ENCODE measurements around the gene IFT57. TPM values are rescaled to one million over a fixed set of nuclear protein-coding genes. Genes with fewer than 3 reads are reported as not detected.

The IFT57 gene
- polyA plus RNA-seq, 1 donor from 2014 or later = 70.7 TPM

DNA sequence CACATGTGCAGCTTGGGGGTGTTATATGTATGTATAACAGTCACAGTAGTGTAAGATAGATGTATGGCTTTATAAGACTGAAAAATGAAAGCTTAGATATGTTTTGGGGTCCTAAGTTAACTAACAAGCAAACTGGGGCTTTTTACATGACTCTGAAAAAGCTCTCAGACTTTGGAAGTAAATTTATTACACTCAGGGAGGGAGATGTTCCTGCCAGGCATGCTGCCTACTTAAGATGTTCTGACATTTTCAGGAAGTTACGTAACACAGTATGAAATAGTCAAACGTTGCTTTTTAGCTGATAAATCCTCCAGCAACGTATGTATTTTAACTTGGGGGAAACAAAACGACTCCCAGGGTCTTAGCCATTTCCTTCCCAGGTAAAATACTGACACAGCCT, 1.7 kb upstream of the IFT57 start:
- no peaks in the 10 kb centered on the region for H4K20me1 ChIP-seq (ENCODE audit: insufficient read depth)
- TF ChIP-seq EP300 (conservative IDR thresholded peaks at IDR 0.05; ENCODE audit: poor library complexity, severe bottlenecking) (no peak), MXI1 (conservative IDR thresholded peaks at IDR 0.05; ENCODE audit: poor library complexity, severe bottlenecking) (no peak), RAD21 (conservative IDR thresholded peaks at IDR 0.05) (no peak), SMC3 (conservative IDR thresholded peaks at IDR 0.05; ENCODE audit: poor library complexity) (no peak), POLR2AphosphoS5 (IDR thresholded peaks at IDR 0.05) (no peak), EZH2 (IDR thresholded peaks at IDR 0.05; ENCODE audit: borderline replicate concordance, insufficient read depth, low read length, poor library complexity, severe bottlenecking) (no peak), TAF1 (IDR thresholded peaks at IDR 0.05; ENCODE audit: low read depth) (no peak)
- TF ChIP-seq, protein P1, sequence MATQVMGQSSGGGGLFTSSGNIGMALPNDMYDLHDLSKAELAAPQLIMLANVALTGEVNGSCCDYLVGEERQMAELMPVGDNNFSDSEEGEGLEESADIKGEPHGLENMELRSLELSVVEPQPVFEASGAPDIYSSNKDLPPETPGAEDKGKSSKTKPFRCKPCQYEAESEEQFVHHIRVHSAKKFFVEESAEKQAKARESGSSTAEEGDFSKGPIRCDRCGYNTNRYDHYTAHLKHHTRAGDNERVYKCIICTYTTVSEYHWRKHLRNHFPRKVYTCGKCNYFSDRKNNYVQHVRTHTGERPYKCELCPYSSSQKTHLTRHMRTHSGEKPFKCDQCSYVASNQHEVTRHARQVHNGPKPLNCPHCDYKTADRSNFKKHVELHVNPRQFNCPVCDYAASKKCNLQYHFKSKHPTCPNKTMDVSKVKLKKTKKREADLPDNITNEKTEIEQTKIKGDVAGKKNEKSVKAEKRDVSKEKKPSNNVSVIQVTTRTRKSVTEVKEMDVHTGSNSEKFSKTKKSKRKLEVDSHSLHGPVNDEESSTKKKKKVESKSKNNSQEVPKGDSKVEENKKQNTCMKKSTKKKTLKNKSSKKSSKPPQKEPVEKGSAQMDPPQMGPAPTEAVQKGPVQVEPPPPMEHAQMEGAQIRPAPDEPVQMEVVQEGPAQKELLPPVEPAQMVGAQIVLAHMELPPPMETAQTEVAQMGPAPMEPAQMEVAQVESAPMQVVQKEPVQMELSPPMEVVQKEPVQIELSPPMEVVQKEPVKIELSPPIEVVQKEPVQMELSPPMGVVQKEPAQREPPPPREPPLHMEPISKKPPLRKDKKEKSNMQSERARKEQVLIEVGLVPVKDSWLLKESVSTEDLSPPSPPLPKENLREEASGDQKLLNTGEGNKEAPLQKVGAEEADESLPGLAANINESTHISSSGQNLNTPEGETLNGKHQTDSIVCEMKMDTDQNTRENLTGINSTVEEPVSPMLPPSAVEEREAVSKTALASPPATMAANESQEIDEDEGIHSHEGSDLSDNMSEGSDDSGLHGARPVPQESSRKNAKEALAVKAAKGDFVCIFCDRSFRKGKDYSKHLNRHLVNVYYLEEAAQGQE (IDR thresholded peaks at IDR 0.05; ENCODE audit: borderline replicate concordance) = no peak
- TF ChIP-seq, protein P2, sequence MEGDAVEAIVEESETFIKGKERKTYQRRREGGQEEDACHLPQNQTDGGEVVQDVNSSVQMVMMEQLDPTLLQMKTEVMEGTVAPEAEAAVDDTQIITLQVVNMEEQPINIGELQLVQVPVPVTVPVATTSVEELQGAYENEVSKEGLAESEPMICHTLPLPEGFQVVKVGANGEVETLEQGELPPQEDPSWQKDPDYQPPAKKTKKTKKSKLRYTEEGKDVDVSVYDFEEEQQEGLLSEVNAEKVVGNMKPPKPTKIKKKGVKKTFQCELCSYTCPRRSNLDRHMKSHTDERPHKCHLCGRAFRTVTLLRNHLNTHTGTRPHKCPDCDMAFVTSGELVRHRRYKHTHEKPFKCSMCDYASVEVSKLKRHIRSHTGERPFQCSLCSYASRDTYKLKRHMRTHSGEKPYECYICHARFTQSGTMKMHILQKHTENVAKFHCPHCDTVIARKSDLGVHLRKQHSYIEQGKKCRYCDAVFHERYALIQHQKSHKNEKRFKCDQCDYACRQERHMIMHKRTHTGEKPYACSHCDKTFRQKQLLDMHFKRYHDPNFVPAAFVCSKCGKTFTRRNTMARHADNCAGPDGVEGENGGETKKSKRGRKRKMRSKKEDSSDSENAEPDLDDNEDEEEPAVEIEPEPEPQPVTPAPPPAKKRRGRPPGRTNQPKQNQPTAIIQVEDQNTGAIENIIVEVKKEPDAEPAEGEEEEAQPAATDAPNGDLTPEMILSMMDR (IDR thresholded peaks at IDR 0.05; ENCODE audit: poor library complexity, severe bottlenecking) = no peak
- no peak overlapping the region for H3K4me3 ChIP-seq (ENCODE audit: low read length)
- no peak overlapping the region for H3K9ac ChIP-seq (ENCODE audit: low read length)
- H3K36me3 ChIP-seq (ENCODE audit: insufficient read depth, low read length) = no peaks in the 10 kb centered on the region
- H3K9me2 ChIP-seq (ENCODE audit: insufficient read depth, low read length) = no peaks in the 10 kb centered on the region
- H3K27me3 ChIP-seq (ENCODE audit: insufficient read depth, low read depth, low read length) = no peaks in the 10 kb centered on the region
- H3K9me3 ChIP-seq (ENCODE audit: low read length) = no peaks in the 10 kb centered on the region
- peaks cover 30% of the 10 kb centered on the region for H3K79me2 ChIP-seq (replicated peaks; ENCODE audit: insufficient read depth, low read length)
- no peak overlapping the region for H3K4me2 ChIP-seq (ENCODE audit: low read length)
- no peaks in the 10 kb centered on the region for H3F3A ChIP-seq (ENCODE audit: insufficient read depth, low read length, poor library complexity, severe bottlenecking)
- no peak overlapping the region for H3K27ac ChIP-seq (ENCODE audit: low read length)
- no peak overlapping the region for H2AFZ ChIP-seq (ENCODE audit: low read depth, low read length)

DNA sequence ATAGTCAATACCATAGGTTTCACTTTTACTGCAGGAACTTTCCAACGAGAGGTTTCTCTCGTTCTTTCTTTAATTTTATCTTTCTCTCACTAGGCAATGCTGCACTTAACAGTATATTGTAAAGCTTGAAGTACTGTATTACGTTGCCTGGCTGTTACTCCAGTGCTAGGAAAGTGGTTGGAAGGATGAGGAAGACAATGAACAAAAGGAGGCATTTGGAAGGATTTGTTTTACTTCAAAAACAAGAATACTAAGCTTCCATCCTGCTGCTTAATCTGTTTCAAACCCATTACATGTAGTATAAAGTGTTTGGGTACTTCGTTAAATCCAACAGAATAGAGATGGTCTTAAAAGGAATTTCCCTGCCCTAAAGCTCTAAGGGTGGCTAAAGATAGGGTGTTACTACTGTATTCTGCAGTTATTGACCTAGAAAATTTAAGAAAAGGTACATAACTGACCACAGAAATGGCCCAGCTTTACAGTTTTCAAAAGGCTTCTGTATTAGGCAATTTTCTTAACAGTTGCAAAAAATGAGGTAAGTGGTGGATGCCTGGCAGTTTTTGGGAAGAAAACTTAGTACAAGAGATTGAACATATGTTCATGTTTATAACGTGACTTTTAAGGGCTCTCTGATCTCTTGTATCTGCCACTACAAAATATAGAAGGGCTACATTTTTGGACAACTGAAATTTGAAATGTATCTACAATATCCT, 785 bp upstream of the IFT57 start:
- H3K79me2 ChIP-seq (replicated peaks; ENCODE audit: insufficient read depth, low read length) = peaks cover 36% of the 10 kb centered on the region
- peak overlapping the region; percentile 71 for H3K4me2 ChIP-seq (ENCODE audit: low read length)
- no peaks in the 10 kb centered on the region for H3K27me3 ChIP-seq (ENCODE audit: insufficient read depth, low read depth, low read length)
- H4K20me1 ChIP-seq (ENCODE audit: insufficient read depth) = no peaks in the 10 kb centered on the region
- H3K9ac ChIP-seq (ENCODE audit: low read length) = peak overlapping the region; percentile 84
- H3K36me3 ChIP-seq (ENCODE audit: insufficient read depth, low read length) = no peaks in the 10 kb centered on the region
- H3K9me3 ChIP-seq (ENCODE audit: low read length) = no peaks in the 10 kb centered on the region
- TF ChIP-seq RAD21 (conservative IDR thresholded peaks at IDR 0.05) (no peak), EP300 (conservative IDR thresholded peaks at IDR 0.05; ENCODE audit: poor library complexity, severe bottlenecking) (no peak), TAF1 (IDR thresholded peaks at IDR 0.05; ENCODE audit: low read depth) (no peak), SMC3 (conservative IDR thresholded peaks at IDR 0.05; ENCODE audit: poor library complexity) (no peak), POLR2AphosphoS5 (IDR thresholded peaks at IDR 0.05) (no peak), EZH2 (IDR thresholded peaks at IDR 0.05; ENCODE audit: borderline replicate concordance, insufficient read depth, low read length, poor library complexity, severe bottlenecking) (no peak), MXI1 (conservative IDR thresholded peaks at IDR 0.05; ENCODE audit: poor library complexity, severe bottlenecking) (no peak)
- TF ChIP-seq, protein P2 (IDR thresholded peaks at IDR 0.05; ENCODE audit: poor library complexity, severe bottlenecking) = no peak
- TF ChIP-seq, protein P1 (IDR thresholded peaks at IDR 0.05; ENCODE audit: borderline replicate concordance) = no peak
- no peaks in the 10 kb centered on the region for H3K9me2 ChIP-seq (ENCODE audit: insufficient read depth, low read length)
- H3K4me3 ChIP-seq (ENCODE audit: low read length) = peak overlapping the region; percentile 92
- H3K27ac ChIP-seq (ENCODE audit: low read length) = peak overlapping the region; percentile 15
- peak overlapping the region; percentile 23 for H2AFZ ChIP-seq (ENCODE audit: low read depth, low read length)
- H3F3A ChIP-seq (ENCODE audit: insufficient read depth, low read length, poor library complexity, severe bottlenecking) = no peaks in the 10 kb centered on the region

Data from neural cell (in vitro differentiated cells).